Measurements from ENCODE around the gene CP.

- no peak for TF ChIP-seq CTCF (IDR thresholded peaks at IDR 0.05)
- no peak for TF ChIP-seq POLR2A (IDR thresholded peaks at IDR 0.05)
These were observed 36.7 kb upstream of the CP start for GRCh38 chr3:149258298-149258697.
